Lower leg skin (tissue), 4 donors: Measurements from ENCODE around the gene LRRC34. TPM values are rescaled to one million over a fixed set of nuclear protein-coding genes. Genes with fewer than 3 reads are reported as not detected.

Experiments
- DNase-seq, 2 donors: peaks; one replicate each; pipeline ENCODE4 v3.0.0-alpha.2; 2019; ENCODE audit warnings: low spot score in 2 of 2
- H3K4me3 ChIP-seq: fragments of 200-600 bp; sonication (generic); 2 replicates; pipeline ENCODE4 v1.5.1; 2017; ENCODE audit warnings: mild to moderate bottlenecking, low read depth; ENCODE audit not compliant: poor library complexity, severe bottlenecking
- CTCF ChIP-seq, 3 donors: fragments of 450-650 bp; IDR thresholded peaks; one replicate each; pipeline ENCODE4 v1.5.1; 2016; ENCODE audit warnings: antibody characterized with exemption in 3 of 3, mild to moderate bottlenecking in 3 of 3, moderate library complexity in 2 of 3
- POLR2A ChIP-seq, 2 donors: fragments of 450-650 bp; IDR thresholded peaks; one replicate each; pipeline ENCODE4 v1.6.1; 2016 to 2017; ENCODE audit warnings: antibody characterized with exemption in 2 of 2, mild to moderate bottlenecking in 1 of 2, moderate library complexity in 1 of 2
- WGBS, 2 donors: methylation state at CpG; one replicate each; pipeline ENCODE4 v1.1.5; 2018; 5-methylcytosine and 5-hydroxymethylcytosine counted together
- intact Hi-C: fragments of 100-400 bp; cut with DNase I; formaldehyde crosslinking; loops from one replicate; pipeline ENCODE4 v1.15.0; 2023; ENCODE audit warnings: low total_unique reads
- total RNA-seq, 4 donors: library from RNA; depleted of rRNA; stranded (reverse); fragments of >200 nt; gene quantifications; one replicate each; pipeline ENCODE4 v1.1.0, GENCODE V29; 2016

The LRRC34 gene
- total RNA-seq, 4 donors from 2014 or later = 0.34 to 1.8 (median 0.34) TPM; not detected in 1

GRCh38 chr3:169792359-169792758 is 20.3 kb downstream of the LRRC34 start:
- no peak overlapping the region for H3K4me3 ChIP-seq
- TF ChIP-seq POLR2A (IDR thresholded peaks at IDR 0.05) (no peak), CTCF (IDR thresholded peaks at IDR 0.05) (no peak)
- 93 to 100% methylated on average over 1 of the region's 1 CpG for WGBS, 2 donors
- intact Hi-C loops = no loop called here
- no peak for DNase-seq

DNA sequence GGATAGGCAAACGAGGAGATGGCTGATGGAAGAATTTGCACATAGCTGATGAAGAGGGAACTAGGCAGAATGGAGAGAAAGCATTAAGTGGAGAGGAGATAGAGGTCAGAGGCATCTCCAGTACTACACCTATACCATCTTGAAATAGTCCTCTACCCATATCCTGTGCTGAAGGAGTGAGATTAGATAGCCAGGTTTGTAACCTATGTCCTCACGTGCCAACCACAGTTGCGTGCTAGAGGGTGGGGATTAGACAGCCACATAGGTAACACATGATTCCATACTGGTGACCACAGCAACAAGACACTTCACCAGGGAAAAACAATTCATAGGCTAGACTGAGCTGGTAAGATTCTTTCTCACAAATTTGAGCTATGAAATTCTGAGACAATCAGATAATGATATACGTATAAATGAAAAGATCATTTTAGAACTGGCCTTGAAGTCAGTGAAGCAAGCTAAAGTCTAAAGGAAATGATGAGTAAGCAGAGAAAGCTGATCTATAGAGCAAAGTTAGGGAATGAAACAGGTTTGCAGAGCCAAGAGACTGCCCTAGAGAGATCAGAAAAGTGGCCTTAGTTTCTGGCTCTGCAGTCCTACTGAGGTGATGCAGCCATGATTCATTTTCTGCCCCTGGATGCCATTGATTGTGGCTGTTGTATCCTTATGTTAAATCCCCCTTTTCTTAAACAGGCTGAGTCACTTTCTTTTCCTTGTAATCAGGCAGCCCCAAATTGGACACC is 21.8 kb downstream of the LRRC34 start:
- no peak for TF ChIP-seq POLR2A (IDR thresholded peaks at IDR 0.05)
- no peak for TF ChIP-seq CTCF (IDR thresholded peaks at IDR 0.05)
- intact Hi-C loops = no loop called here
- 91 to 94% methylated on average over 4 of the region's 4 CpGs for WGBS, 2 donors
- H3K4me3 ChIP-seq = no peak overlapping the region
- no peak for DNase-seq

- intact Hi-C loops = no loop called here
- no peak for DNase-seq
- TF ChIP-seq CTCF (IDR thresholded peaks at IDR 0.05) = no peak
- TF ChIP-seq POLR2A (IDR thresholded peaks at IDR 0.05) = no peak
- H3K4me3 ChIP-seq = no peak overlapping the region
These were observed 22.5 kb downstream of the LRRC34 start for GRCh38 chr3:169790219-169790618.

GRCh38 chr3:169787791-169788190 is 24.9 kb downstream of the LRRC34 start:
- TF ChIP-seq POLR2A (IDR thresholded peaks at IDR 0.05) (no peak), CTCF (IDR thresholded peaks at IDR 0.05) (no peak)
- DNase-seq = no peak
- H3K4me3 ChIP-seq = no peak overlapping the region
- 84 to 90% methylated on average over 1 of the region's 1 CpG for WGBS, 2 donors
- intact Hi-C loops = no loop called here

- TF ChIP-seq POLR2A (IDR thresholded peaks at IDR 0.05) (no peak), CTCF (IDR thresholded peaks at IDR 0.05) (no peak)
- no peak overlapping the region for H3K4me3 ChIP-seq
- WGBS, 2 donors = 95 to 97% methylated on average over 4 of the region's 4 CpGs
- no peak for DNase-seq
- intact Hi-C loops = no loop called here
These were observed 25.6 kb downstream of the LRRC34 start for GRCh38 chr3:169787120-169787519.
